ENCODE results near the gene STXBP6.

The STXBP6 gene

GRCh38 chr14:24816011-24816928 lies 233.7 kb downstream of the STXBP6 start:
- Histone ChIP-seq H3K27me3 (ENCODE audit: insufficient read depth, low read length, poor library complexity) (no peaks in the 10 kb centered on the region), H2BK5ac (ENCODE audit: low read length) (no peak overlapping the region), H3K9ac (ENCODE audit: low read length) (no peak overlapping the region), H3K27ac (ENCODE audit: low read depth, low read length) (no peak overlapping the region), H3K18ac (ENCODE audit: low read length) (no peak overlapping the region), H3K4ac (ENCODE audit: low read depth, low read length) (no peak overlapping the region), H4K5ac (ENCODE audit: low read length) (no peak overlapping the region), H3K56ac (ENCODE audit: low read length) (no peak overlapping the region), H3K36me3 (ENCODE audit: control insufficient read depth, insufficient read depth, low read length) (no peaks in the 10 kb centered on the region), H3K4me3 (ENCODE audit: low read length) (no peak overlapping the region), H4K8ac (ENCODE audit: low read depth, low read length) (no peak overlapping the region), H2BK120ac (ENCODE audit: low read depth, low read length) (no peak overlapping the region), H3K23ac (ENCODE audit: low read length) (no peak overlapping the region), H3K4me2 (ENCODE audit: low read length) (no peak overlapping the region), H2BK15ac (replicated peaks; ENCODE audit: low read depth) (no peak overlapping the region), H3K79me1 (ENCODE audit: low read length) (no peaks in the 10 kb centered on the region), H2AK5ac (ENCODE audit: low read length) (no peak overlapping the region), H3K79me2 (ENCODE audit: control insufficient read depth, insufficient read depth, low read length) (no peaks in the 10 kb centered on the region), H3K4me1 (ENCODE audit: control insufficient read depth, low read depth, low read length) (no peaks in the 10 kb centered on the region)
- WGBS (ENCODE audit: extremely low coverage, insufficient coverage, low lambda C conversion rate), result no CpG with 5 or more reads among the region's 5 CpGs
- DNase-seq, result no peak

DNA sequence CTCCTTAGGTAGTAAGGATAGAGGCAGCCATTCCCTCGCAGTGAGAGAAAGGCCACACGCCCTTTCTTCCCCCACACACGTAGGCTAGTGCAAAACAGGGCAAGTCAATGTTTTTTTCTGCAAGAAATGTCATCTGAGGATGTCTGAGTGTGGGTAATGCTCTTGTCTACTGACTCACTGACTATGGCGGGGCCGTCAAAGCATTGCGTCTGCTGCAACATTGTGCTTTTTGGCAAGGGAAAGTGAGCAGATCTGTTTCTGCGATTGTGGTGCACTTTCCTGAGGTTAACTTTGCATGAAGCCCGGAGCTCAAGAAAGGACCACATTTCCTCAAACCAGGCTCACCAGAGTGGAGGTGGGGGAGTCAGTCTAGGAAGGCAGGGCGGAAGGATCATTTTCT lies 234.4 kb downstream of the STXBP6 start:
- H3K23ac ChIP-seq (ENCODE audit: low read length), result no peak overlapping the region
- no peak overlapping the region for H4K8ac ChIP-seq (ENCODE audit: low read depth, low read length)
- no peak overlapping the region for H3K27ac ChIP-seq (ENCODE audit: low read depth, low read length)
- no peak overlapping the region for H3K56ac ChIP-seq (ENCODE audit: low read length)
- no peak overlapping the region for H2BK120ac ChIP-seq (ENCODE audit: low read depth, low read length)
- H3K4ac ChIP-seq (ENCODE audit: low read depth, low read length), result no peak overlapping the region
- H3K4me2 ChIP-seq (ENCODE audit: low read length), result no peak overlapping the region
- H4K5ac ChIP-seq (ENCODE audit: low read length), result no peak overlapping the region
- no peaks in the 10 kb centered on the region for H3K79me2 ChIP-seq (ENCODE audit: control insufficient read depth, insufficient read depth, low read length)
- H2BK15ac ChIP-seq (replicated peaks; ENCODE audit: low read depth), result no peak overlapping the region
- H3K18ac ChIP-seq (ENCODE audit: low read length), result no peak overlapping the region
- no peaks in the 10 kb centered on the region for H3K4me1 ChIP-seq (ENCODE audit: control insufficient read depth, low read depth, low read length)
- H3K4me3 ChIP-seq (ENCODE audit: low read length), result no peak overlapping the region
- H3K36me3 ChIP-seq (ENCODE audit: control insufficient read depth, insufficient read depth, low read length), result no peaks in the 10 kb centered on the region
- H3K79me1 ChIP-seq (ENCODE audit: low read length), result no peaks in the 10 kb centered on the region
- H2BK5ac ChIP-seq (ENCODE audit: low read length), result no peak overlapping the region
- DNase-seq, result no peak
- no CpG with 5 or more reads among the region's 9 CpGs for WGBS (ENCODE audit: extremely low coverage, insufficient coverage, low lambda C conversion rate)
- no peaks in the 10 kb centered on the region for H3K27me3 ChIP-seq (ENCODE audit: insufficient read depth, low read length, poor library complexity)
- no peak overlapping the region for H3K9ac ChIP-seq (ENCODE audit: low read length)
- H2AK5ac ChIP-seq (ENCODE audit: low read length), result no peak overlapping the region

GRCh38 chr14:24814944-24815343 lies 235.0 kb downstream of the STXBP6 start:
- no peaks in the 10 kb centered on the region for H3K79me2 ChIP-seq (ENCODE audit: control insufficient read depth, insufficient read depth, low read length)
- H3K36me3 ChIP-seq (ENCODE audit: control insufficient read depth, insufficient read depth, low read length), result no peaks in the 10 kb centered on the region
- H3K4me1 ChIP-seq (ENCODE audit: control insufficient read depth, low read depth, low read length), result no peaks in the 10 kb centered on the region
- no peak overlapping the region for H3K4me2 ChIP-seq (ENCODE audit: low read length)
- H3K4me3 ChIP-seq (ENCODE audit: low read length), result no peak overlapping the region
- DNase-seq, result no peak
- H3K79me1 ChIP-seq (ENCODE audit: low read length), result no peaks in the 10 kb centered on the region
- H4K5ac ChIP-seq (ENCODE audit: low read length), result no peak overlapping the region
- no peak overlapping the region for H2BK5ac ChIP-seq (ENCODE audit: low read length)
- no peak overlapping the region for H3K4ac ChIP-seq (ENCODE audit: low read depth, low read length)
- H2BK120ac ChIP-seq (ENCODE audit: low read depth, low read length), result no peak overlapping the region
- WGBS (ENCODE audit: extremely low coverage, insufficient coverage, low lambda C conversion rate), result no CpG with 5 or more reads among the region's 2 CpGs
- H3K23ac ChIP-seq (ENCODE audit: low read length), result no peak overlapping the region
- H3K56ac ChIP-seq (ENCODE audit: low read length), result no peak overlapping the region
- H2AK5ac ChIP-seq (ENCODE audit: low read length), result no peak overlapping the region
- H2BK15ac ChIP-seq (replicated peaks; ENCODE audit: low read depth), result no peak overlapping the region
- no peak overlapping the region for H3K18ac ChIP-seq (ENCODE audit: low read length)
- H3K27me3 ChIP-seq (ENCODE audit: insufficient read depth, low read length, poor library complexity), result no peaks in the 10 kb centered on the region
- no peak overlapping the region for H4K8ac ChIP-seq (ENCODE audit: low read depth, low read length)
- H3K27ac ChIP-seq (ENCODE audit: low read depth, low read length), result no peak overlapping the region
- no peak overlapping the region for H3K9ac ChIP-seq (ENCODE audit: low read length)

DNA sequence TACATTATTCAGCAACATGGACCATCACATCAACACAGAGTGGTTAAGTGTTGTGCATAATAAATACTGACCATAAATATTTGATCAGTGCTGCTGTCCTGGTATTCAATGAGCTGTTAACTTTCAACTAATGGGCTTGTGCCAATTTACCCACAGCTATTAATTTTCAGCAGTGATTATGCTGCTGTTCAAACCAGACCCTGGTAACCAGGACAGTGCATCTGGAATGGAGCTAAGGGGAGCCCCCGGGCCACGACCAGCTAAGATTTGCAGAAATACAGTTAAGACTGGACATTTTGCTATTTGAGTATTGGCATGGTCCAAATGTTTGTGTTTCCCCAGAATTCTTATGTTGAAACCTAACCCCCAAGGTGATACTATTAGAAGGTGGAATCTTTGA lies 235.6 kb downstream of the STXBP6 start:
- H3K4me2 ChIP-seq (ENCODE audit: low read length), result no peak overlapping the region
- H2BK15ac ChIP-seq (replicated peaks; ENCODE audit: low read depth), result no peak overlapping the region
- H3K4me1 ChIP-seq (ENCODE audit: control insufficient read depth, low read depth, low read length), result no peaks in the 10 kb centered on the region
- H2AK5ac ChIP-seq (ENCODE audit: low read length), result no peak overlapping the region
- no CpG with 5 or more reads among the region's 2 CpGs for WGBS (ENCODE audit: extremely low coverage, insufficient coverage, low lambda C conversion rate)
- no peak overlapping the region for H2BK5ac ChIP-seq (ENCODE audit: low read length)
- H3K27ac ChIP-seq (ENCODE audit: low read depth, low read length), result no peak overlapping the region
- H2BK120ac ChIP-seq (ENCODE audit: low read depth, low read length), result no peak overlapping the region
- H4K5ac ChIP-seq (ENCODE audit: low read length), result no peak overlapping the region
- H3K4me3 ChIP-seq (ENCODE audit: low read length), result no peak overlapping the region
- no peak for DNase-seq
- H3K79me2 ChIP-seq (ENCODE audit: control insufficient read depth, insufficient read depth, low read length), result no peaks in the 10 kb centered on the region
- H3K23ac ChIP-seq (ENCODE audit: low read length), result no peak overlapping the region
- H3K9ac ChIP-seq (ENCODE audit: low read length), result no peak overlapping the region
- H3K4ac ChIP-seq (ENCODE audit: low read depth, low read length), result no peak overlapping the region
- H3K27me3 ChIP-seq (ENCODE audit: insufficient read depth, low read length, poor library complexity), result no peaks in the 10 kb centered on the region
- no peaks in the 10 kb centered on the region for H3K36me3 ChIP-seq (ENCODE audit: control insufficient read depth, insufficient read depth, low read length)
- H3K79me1 ChIP-seq (ENCODE audit: low read length), result no peaks in the 10 kb centered on the region
- H4K8ac ChIP-seq (ENCODE audit: low read depth, low read length), result no peak overlapping the region
- no peak overlapping the region for H3K18ac ChIP-seq (ENCODE audit: low read length)
- no peak overlapping the region for H3K56ac ChIP-seq (ENCODE audit: low read length)

DNA sequence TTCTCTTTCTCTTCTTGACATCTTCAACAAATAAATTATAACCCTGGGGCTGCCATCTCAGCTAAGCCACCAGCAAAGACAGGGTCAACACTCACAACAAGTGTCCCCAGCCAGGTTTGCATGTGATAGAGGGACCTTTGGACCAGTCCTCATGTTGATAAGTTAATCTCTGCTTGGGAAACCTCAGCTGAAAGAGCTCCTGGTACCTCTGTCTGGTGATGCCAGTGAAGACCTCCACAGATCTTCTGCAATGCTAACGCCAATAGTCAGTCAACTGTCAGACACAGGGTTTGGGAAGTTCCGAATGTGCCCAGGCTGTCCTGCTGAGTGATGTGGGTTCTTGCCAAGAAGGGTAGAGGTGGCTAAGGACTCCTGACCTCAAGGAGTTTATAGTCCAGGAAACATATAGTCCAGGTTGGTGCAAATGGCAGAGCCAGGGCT lies 236.1 kb downstream of the STXBP6 start:
- no peak overlapping the region for H3K4me3 ChIP-seq (ENCODE audit: low read length)
- H4K8ac ChIP-seq (ENCODE audit: low read depth, low read length), result no peak overlapping the region
- no peak overlapping the region for H3K23ac ChIP-seq (ENCODE audit: low read length)
- no peak overlapping the region for H2BK15ac ChIP-seq (replicated peaks; ENCODE audit: low read depth)
- no peaks in the 10 kb centered on the region for H3K79me1 ChIP-seq (ENCODE audit: low read length)
- H3K56ac ChIP-seq (ENCODE audit: low read length), result no peak overlapping the region
- DNase-seq, result no peak
- H2BK5ac ChIP-seq (ENCODE audit: low read length), result no peak overlapping the region
- H4K5ac ChIP-seq (ENCODE audit: low read length), result no peak overlapping the region
- no peak overlapping the region for H2AK5ac ChIP-seq (ENCODE audit: low read length)
- no peak overlapping the region for H3K27ac ChIP-seq (ENCODE audit: low read depth, low read length)
- no peak overlapping the region for H3K18ac ChIP-seq (ENCODE audit: low read length)
- H3K27me3 ChIP-seq (ENCODE audit: insufficient read depth, low read length, poor library complexity), result no peaks in the 10 kb centered on the region
- no peak overlapping the region for H3K4me2 ChIP-seq (ENCODE audit: low read length)
- no peak overlapping the region for H2BK120ac ChIP-seq (ENCODE audit: low read depth, low read length)
- H3K4me1 ChIP-seq (ENCODE audit: control insufficient read depth, low read depth, low read length), result no peaks in the 10 kb centered on the region
- H3K79me2 ChIP-seq (ENCODE audit: control insufficient read depth, insufficient read depth, low read length), result no peaks in the 10 kb centered on the region
- H3K36me3 ChIP-seq (ENCODE audit: control insufficient read depth, insufficient read depth, low read length), result no peaks in the 10 kb centered on the region
- no CpG with 5 or more reads among the region's 2 CpGs for WGBS (ENCODE audit: extremely low coverage, insufficient coverage, low lambda C conversion rate)
- H3K4ac ChIP-seq (ENCODE audit: low read depth, low read length), result no peak overlapping the region
- H3K9ac ChIP-seq (ENCODE audit: low read length), result no peak overlapping the region

Measured in mesendoderm (in vitro differentiated cells).